Upper lobe of left lung (tissue), 6 donors: ENCODE measurements around the gene SCCPDH. TPM values are rescaled to one million over a fixed set of nuclear protein-coding genes. Genes with fewer than 3 reads are reported as not detected.

Experiments used
- ATAC-seq, 2 donors: fragments of 200-7000 bp; cut with Tn5 transposase; one replicate each; pipeline ENCODE4 v1.9.1; 2022; ENCODE audit warnings: mild to moderate bottlenecking in 2 of 2, moderate library complexity in 2 of 2; ENCODE audit not compliant: low FRiP score in 2 of 2
- DNase-seq, 2 donors: peaks; one replicate each; pipeline ENCODE4 v3.0.0-alpha.2; 2019 to 2020
- H3K27ac ChIP-seq, 4 donors: fragments of 200-600 bp; sonication (generic); one replicate each; pipeline ENCODE4 v1.5.1; 2016 to 2019
- H3K27me3 ChIP-seq, 4 donors: fragments of 200-600 bp; sonication (generic); one replicate each; pipeline ENCODE4 v1.5.1; 2017 to 2019
- H3K36me3 ChIP-seq, 4 donors: fragments of 200-600 bp; sonication (generic); one replicate each; pipeline ENCODE4 v1.5.1; 2016 to 2019
- H3K4me1 ChIP-seq, 4 donors: fragments of 200-600 bp; sonication (generic); one replicate each; pipeline ENCODE4 v1.5.1; 2018 to 2019
- H3K4me3 ChIP-seq, 4 donors: fragments of 200-600 bp; sonication (generic); one replicate each; pipeline ENCODE4 v1.5.1; 2017 to 2019; ENCODE audit warnings: mild to moderate bottlenecking in 2 of 4, moderate library complexity in 1 of 4
- H3K9me3 ChIP-seq, 4 donors: fragments of 200-600 bp; sonication (generic); one replicate each; pipeline ENCODE4 v1.5.1; 2018 to 2019
- CTCF ChIP-seq, 6 experiments: fragments of 450-650 bp in 4 of 6; fragments of 200-600 bp in 2 of 6; sonication (generic) in 2 of 6; IDR thresholded peaks; one replicate each; pipeline ENCODE4 v1.5.1; 2016 to 2019; ENCODE audit warnings: antibody characterized with exemption in 6 of 6
- EP300 ChIP-seq, 4 donors: sonication (generic); formaldehyde crosslinking; IDR thresholded peaks; one replicate each; pipeline ENCODE4 v1.5.1; 2017; ENCODE audit warnings: antibody characterized with exemption in 4 of 4, control low read depth in 2 of 4
- POLR2A ChIP-seq, 4 donors: fragments of 450-650 bp; IDR thresholded peaks; one replicate each; pipeline ENCODE4 v1.5.1; 2016 to 2017; ENCODE audit warnings: antibody characterized with exemption in 4 of 4, mild to moderate bottlenecking in 2 of 4
- POLR2AphosphoS5 ChIP-seq, 2 donors: sonication (generic); formaldehyde crosslinking; IDR thresholded peaks; one replicate each; pipeline ENCODE4 v1.5.1; 2017; ENCODE audit warnings: antibody characterized with exemption in 2 of 2
- WGBS, 2 donors: methylation state at CpG; one replicate each; pipeline ENCODE4 v1.1.5; 2017 to 2018; 5-methylcytosine and 5-hydroxymethylcytosine counted together
- total RNA-seq, 6 donors: library from RNA; depleted of rRNA in 4 of 6; stranded (reverse); fragments of >200 nt in 4 of 6; gene quantifications; one replicate each; pipeline versions ENCODE4 v1.1.0 to v1.2.1, GENCODE V29; 2016 to 2021
- donor health status: DM: no; HTN: no; CAD: no; lungs with moderate emphysema.
- donor health status: DM: no; HTN: yes; CAD: no; lungs with severe emphysema.

Gene SCCPDH
- total RNA-seq, 6 donors from 2014 or later = 16.8 to 30.3 (median 23.1) TPM

DNA sequence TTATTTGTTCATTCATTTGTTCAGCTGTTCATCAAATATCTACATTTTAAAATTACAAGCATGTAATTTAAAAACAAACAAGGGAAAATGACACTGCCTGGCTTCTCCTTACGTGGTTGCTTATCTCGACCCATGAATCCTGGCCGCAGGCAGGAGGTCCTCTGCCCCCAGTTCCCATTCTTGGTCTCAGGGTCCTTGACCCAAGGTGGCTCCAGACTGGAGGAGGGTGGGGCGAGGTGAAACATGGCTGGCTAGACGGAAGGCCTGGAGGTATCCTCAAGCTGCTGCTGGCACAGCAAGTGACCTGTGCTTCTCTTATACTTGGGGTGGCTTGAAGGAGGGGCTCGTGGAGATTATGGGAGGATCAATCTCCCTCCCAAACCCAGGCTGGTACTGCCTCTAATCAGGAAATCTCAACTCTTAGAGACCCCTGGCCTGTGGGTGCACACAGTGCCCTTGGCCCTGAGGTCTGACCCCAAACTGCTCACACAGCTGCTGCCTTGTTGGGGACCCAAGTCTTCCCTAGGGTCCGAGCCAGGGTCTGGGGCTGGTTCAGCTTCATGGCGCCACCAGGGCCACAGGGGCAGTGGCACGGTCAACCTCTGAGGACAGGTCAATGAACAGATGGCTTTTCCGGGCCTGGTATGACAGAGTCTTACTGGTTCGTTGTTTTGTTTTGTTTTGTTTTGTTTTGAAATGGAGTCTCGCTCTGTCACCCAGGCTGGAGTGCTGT is 63.7 kb downstream of the SCCPDH start:
- no peaks in the 10 kb centered on the region for H3K36me3 ChIP-seq
- 85 to 88% methylated on average over 12 of the region's 12 CpGs for WGBS, 2 donors
- H3K9me3 ChIP-seq = no peaks in the 10 kb centered on the region
- DNase-seq (no peak), ATAC-seq (no peak)
- no peaks in the 10 kb centered on the region for H3K27me3 ChIP-seq
- no peak for TF ChIP-seq POLR2AphosphoS5 (IDR thresholded peaks at IDR 0.05)
- TF ChIP-seq EP300 (IDR thresholded peaks at IDR 0.05) = no peak
- H3K4me3 ChIP-seq = no peak overlapping the region
- H3K4me1 ChIP-seq = peaks cover 5 to 16% (median 8%) of the 10 kb centered on the region in 4 donors
- no peak overlapping the region for H3K27ac ChIP-seq

DNA sequence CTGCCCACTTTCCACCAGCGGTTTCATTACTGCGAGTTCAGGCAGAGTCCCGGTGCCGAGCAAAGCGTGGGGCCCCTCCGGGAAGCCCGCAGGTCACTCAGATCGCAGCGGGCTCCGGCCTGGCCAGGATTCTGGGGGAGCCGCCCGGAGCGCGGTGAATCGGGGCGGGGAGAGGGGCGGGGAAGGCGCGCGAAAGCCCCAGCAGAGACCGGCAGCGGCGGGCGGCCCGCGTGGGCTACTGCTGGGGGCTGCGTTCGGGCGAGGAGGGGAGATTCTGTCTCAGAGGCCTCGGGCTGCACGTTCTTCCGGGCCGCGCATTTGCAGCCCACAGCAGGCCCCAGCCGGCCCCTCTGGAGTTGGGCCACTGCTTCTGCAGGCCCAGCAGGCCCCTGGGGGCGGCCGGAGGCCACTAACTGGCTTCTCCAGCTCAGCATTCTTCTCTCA is 64.7 kb downstream of the SCCPDH start:
- peak overlapping the region in 3 of 4 donors; percentile 13 to 36 (median 35) for H3K4me3 ChIP-seq
- peaks cover 5 to 16% (median 8%) of the 10 kb centered on the region in 4 donors for H3K4me1 ChIP-seq
- DNase-seq = peak in 1 of 2 donors; percentile 85
- no peaks in the 10 kb centered on the region for H3K36me3 ChIP-seq
- H3K27ac ChIP-seq = no peak overlapping the region
- 6 to 39% methylated on average over 3 to 35 of the region's 37 CpGs for WGBS, 2 donors
- H3K9me3 ChIP-seq = no peaks in the 10 kb centered on the region
- peak in 1 of 2 donors; percentile 32 for ATAC-seq
- TF ChIP-seq POLR2A (IDR thresholded peaks at IDR 0.05) (no peak), POLR2AphosphoS5 (IDR thresholded peaks at IDR 0.05) (no peak), CTCF (IDR thresholded peaks at IDR 0.05) (no peak), EP300 (IDR thresholded peaks at IDR 0.05) (no peak)
- no peaks in the 10 kb centered on the region for H3K27me3 ChIP-seq

- no peaks in the 10 kb centered on the region for H3K36me3 ChIP-seq
- no peak for ATAC-seq
Observed at GRCh38 chr1:246789454-246790339, 65.5 kb downstream of the SCCPDH start.

GRCh38 chr1:246790364-246790763 is 66.2 kb downstream of the SCCPDH start:
- peaks cover 5 to 13% (median 10%) of the 10 kb centered on the region in 4 donors for H3K4me1 ChIP-seq
- H3K36me3 ChIP-seq = no peaks in the 10 kb centered on the region
- H3K4me3 ChIP-seq = no peak overlapping the region
- 86 to 100% methylated on average over 2 to 7 of the region's 7 CpGs for WGBS, 2 donors
- TF ChIP-seq POLR2A (IDR thresholded peaks at IDR 0.05) (no peak), EP300 (IDR thresholded peaks at IDR 0.05) (no peak), CTCF (IDR thresholded peaks at IDR 0.05) (no peak), POLR2AphosphoS5 (IDR thresholded peaks at IDR 0.05) (no peak)
- H3K27me3 ChIP-seq = no peaks in the 10 kb centered on the region
- H3K27ac ChIP-seq = no peak overlapping the region
- no peak for DNase-seq
- no peaks in the 10 kb centered on the region for H3K9me3 ChIP-seq
- no peak for ATAC-seq

More at GRCh38 chr1:246789454-246790339, 65.5 kb downstream of the SCCPDH start:
- peak in 1 of 2 donors; percentile 36 for DNase-seq
- TF ChIP-seq EP300 (IDR thresholded peaks at IDR 0.05) (no peak), POLR2AphosphoS5 (IDR thresholded peaks at IDR 0.05) (no peak)
- 85 to 86% methylated on average over 21 to 25 of the region's 25 CpGs for WGBS, 2 donors
- H3K4me1 ChIP-seq = peaks cover 7 to 18% (median 8%) of the 10 kb centered on the region in 4 donors
- H3K27ac ChIP-seq = no peak overlapping the region
- H3K27me3 ChIP-seq = no peaks in the 10 kb centered on the region
- no peak overlapping the region for H3K4me3 ChIP-seq
- no peaks in the 10 kb centered on the region for H3K9me3 ChIP-seq

DNA sequence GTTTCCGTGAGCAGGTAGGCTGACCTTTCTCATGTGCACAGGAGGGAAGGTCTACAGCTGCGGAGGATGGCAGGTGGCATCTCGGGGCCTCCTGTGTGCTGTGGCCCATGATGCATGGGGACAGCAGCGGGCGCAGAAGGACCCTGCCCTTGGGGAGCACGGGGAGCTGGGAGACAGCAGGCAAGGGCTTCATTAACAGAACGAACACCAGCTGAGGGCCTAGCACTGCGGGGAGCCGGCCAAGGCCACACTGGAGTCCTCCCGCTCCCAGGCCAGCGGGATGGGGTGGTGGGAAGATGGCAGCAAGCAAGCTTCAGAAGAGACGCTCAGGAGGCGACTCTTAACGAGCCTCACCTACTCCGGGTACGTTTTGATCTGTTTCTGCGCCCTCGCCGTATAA is 66.6 kb downstream of the SCCPDH start:
- TF ChIP-seq CTCF (IDR thresholded peaks at IDR 0.05) = no peak
- TF ChIP-seq POLR2A (IDR thresholded peaks at IDR 0.05) = no peak
- TF ChIP-seq POLR2AphosphoS5 (IDR thresholded peaks at IDR 0.05) = no peak
- TF ChIP-seq EP300 (IDR thresholded peaks at IDR 0.05) = no peak
- Histone ChIP-seq H3K4me1 (peaks cover 5 to 13% (median 10%) of the 10 kb centered on the region in 4 donors), H3K27ac (no peak overlapping the region), H3K27me3 (no peaks in the 10 kb centered on the region), H3K36me3 (no peaks in the 10 kb centered on the region), H3K4me3 (no peak overlapping the region), H3K9me3 (no peaks in the 10 kb centered on the region)
- peak in 1 of 2 donors; percentile 77 for DNase-seq
- no peak for ATAC-seq
- WGBS, 2 donors = 93 to 97% methylated on average over 17 to 18 of the region's 19 CpGs
